Keratinocyte (primary cell): Measurements from ENCODE around the gene TNP1.

ENCODE experiments used
- CTCF ChIP-seq, 3 experiments: IDR thresholded peaks in 1 of 3; conservative IDR thresholded peaks in 1 of 3; optimal IDR thresholded peaks in 1 of 3; 2 replicates in 2 of 3; 3 replicates in 1 of 3; pipeline versions ENCODE3 to v1.5.1; 2011; ENCODE audit warnings: low read length in 3 of 3, mild to moderate bottlenecking in 3 of 3, moderate library complexity in 2 of 3, control low read depth in 1 of 3, inconsistent platforms in 1 of 3; ENCODE audit not compliant: insufficient read depth in 2 of 3; ENCODE audit errors: extremely low read depth in 1 of 3
- EZH2 ChIP-seq: IDR thresholded peaks from one replicate; pipeline ENCODE4 v1.6.1; 2012; ENCODE audit warnings: inconsistent platforms, mild to moderate bottlenecking, low read length, moderate library complexity

- TF ChIP-seq CTCF (optimal IDR thresholded peaks at IDR 0.05 in 1 of 3, IDR thresholded peaks at IDR 0.05 in 1 of 3, conservative IDR thresholded peaks at IDR 0.05 in 1 of 3; ENCODE audit: extremely low read depth in 1 of 3, insufficient read depth in 2 of 3, low read length in 3 of 3) (no peak), EZH2 (no peak)
Observed at GRCh38 chr2:216857131-216857550, 2.7 kb downstream of the TNP1 start.
